ENCODE measurements around the gene GRM7.

- TF ChIP-seq CREB1 (CRISPR knock-in tag; IDR thresholded peaks at IDR 0.05; ENCODE audit: low read depth) (no peak), REST (IDR thresholded peaks at IDR 0.05; ENCODE audit: unreplicated experiment) (no peak), POLR2AphosphoS5 (IDR thresholded peaks at IDR 0.05; ENCODE audit: low read depth) (no peak), EZH2 (IDR thresholded peaks at IDR 0.05; ENCODE audit: low read depth, unreplicated experiment) (no peak), EZH2phosphoT487 (IDR thresholded peaks at IDR 0.05; ENCODE audit: unreplicated experiment) (no peak), JUNB (IDR thresholded peaks at IDR 0.05; ENCODE audit: unreplicated experiment) (no peak), ZNF114 (CRISPR knock-in tag; IDR thresholded peaks at IDR 0.05) (no peak), ZNF462 (CRISPR knock-in tag; IDR thresholded peaks at IDR 0.05) (no peak), STAT1 (IDR thresholded peaks at IDR 0.05; ENCODE audit: unreplicated experiment) (no peak), NANOG (IDR thresholded peaks at IDR 0.05; ENCODE audit: borderline replicate concordance) (no peak)
- TF ChIP-seq, protein P1, sequence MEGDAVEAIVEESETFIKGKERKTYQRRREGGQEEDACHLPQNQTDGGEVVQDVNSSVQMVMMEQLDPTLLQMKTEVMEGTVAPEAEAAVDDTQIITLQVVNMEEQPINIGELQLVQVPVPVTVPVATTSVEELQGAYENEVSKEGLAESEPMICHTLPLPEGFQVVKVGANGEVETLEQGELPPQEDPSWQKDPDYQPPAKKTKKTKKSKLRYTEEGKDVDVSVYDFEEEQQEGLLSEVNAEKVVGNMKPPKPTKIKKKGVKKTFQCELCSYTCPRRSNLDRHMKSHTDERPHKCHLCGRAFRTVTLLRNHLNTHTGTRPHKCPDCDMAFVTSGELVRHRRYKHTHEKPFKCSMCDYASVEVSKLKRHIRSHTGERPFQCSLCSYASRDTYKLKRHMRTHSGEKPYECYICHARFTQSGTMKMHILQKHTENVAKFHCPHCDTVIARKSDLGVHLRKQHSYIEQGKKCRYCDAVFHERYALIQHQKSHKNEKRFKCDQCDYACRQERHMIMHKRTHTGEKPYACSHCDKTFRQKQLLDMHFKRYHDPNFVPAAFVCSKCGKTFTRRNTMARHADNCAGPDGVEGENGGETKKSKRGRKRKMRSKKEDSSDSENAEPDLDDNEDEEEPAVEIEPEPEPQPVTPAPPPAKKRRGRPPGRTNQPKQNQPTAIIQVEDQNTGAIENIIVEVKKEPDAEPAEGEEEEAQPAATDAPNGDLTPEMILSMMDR (conservative IDR thresholded peaks at IDR 0.05; ENCODE audit: low read depth in 2 of 2): no peak
- TF ChIP-seq, protein P2, sequence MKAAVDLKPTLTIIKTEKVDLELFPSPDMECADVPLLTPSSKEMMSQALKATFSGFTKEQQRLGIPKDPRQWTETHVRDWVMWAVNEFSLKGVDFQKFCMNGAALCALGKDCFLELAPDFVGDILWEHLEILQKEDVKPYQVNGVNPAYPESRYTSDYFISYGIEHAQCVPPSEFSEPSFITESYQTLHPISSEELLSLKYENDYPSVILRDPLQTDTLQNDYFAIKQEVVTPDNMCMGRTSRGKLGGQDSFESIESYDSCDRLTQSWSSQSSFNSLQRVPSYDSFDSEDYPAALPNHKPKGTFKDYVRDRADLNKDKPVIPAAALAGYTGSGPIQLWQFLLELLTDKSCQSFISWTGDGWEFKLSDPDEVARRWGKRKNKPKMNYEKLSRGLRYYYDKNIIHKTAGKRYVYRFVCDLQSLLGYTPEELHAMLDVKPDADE (IDR thresholded peaks at IDR 0.05): no peak
Measured at GRCh38 chr3:7171493-7171892, 310.6 kb downstream of the GRM7 start.
